B cell (primary cell): ENCODE results near the gene BRSK1.

Experiments used
- CTCF ChIP-seq: fragments of 200-600 bp; IDR thresholded peaks from one replicate; pipeline ENCODE4 v1.8.0; 2022; ENCODE audit warnings: antibody characterized with exemption, mild to moderate bottlenecking
- EZH2 ChIP-seq: IDR thresholded peaks from 2 replicates; pipeline ENCODE4 v1.6.1; 2012; ENCODE audit warnings: borderline replicate concordance, low read depth, mild to moderate bottlenecking, moderate library complexity, low read length; ENCODE audit not compliant: insufficient read depth, poor library complexity, severe bottlenecking

- TF ChIP-seq CTCF (no peak), EZH2 (no peak)
Measured at GRCh38 chr19:55341595-55342531, 58.1 kb downstream of the BRSK1 start.
